GM23248 (cell line): ENCODE data around the gene IDH3A. TPM values are rescaled to one million over a fixed set of nuclear protein-coding genes. Genes with fewer than 3 reads are reported as not detected.

Experiments
- DNase-seq: peaks from one replicate; pipeline ENCODE4 v3.0.0-alpha.2; 2015
- H2AFZ ChIP-seq: fragments of 200-600 bp; sonication (generic); 2 replicates; pipeline ENCODE4 v1.6.1; 2016; ENCODE audit warnings: antibody characterized with exemption
- H3F3A ChIP-seq: fragments of 200-600 bp; sonication (generic); 2 replicates; pipeline ENCODE4 v1.6.1; 2016; ENCODE audit warnings: mild to moderate bottlenecking, antibody characterized with exemption, mixed run types; ENCODE audit not compliant: insufficient read depth
- H3K27ac ChIP-seq: fragments of 200-600 bp; sonication (generic); 2 replicates; pipeline ENCODE4 v1.5.1; 2016; ENCODE audit warnings: mild to moderate bottlenecking
- H3K27me3 ChIP-seq: fragments of 200-600 bp; sonication (generic); replicated peaks from 2 replicates; pipeline ENCODE4 v1.6.1; 2016; ENCODE audit warnings: mild to moderate bottlenecking; ENCODE audit not compliant: insufficient read depth
- H3K36me3 ChIP-seq: fragments of 200-600 bp; sonication (generic); 2 replicates; pipeline ENCODE4 v1.6.1; 2016; ENCODE audit warnings: low read depth, mild to moderate bottlenecking
- H3K4me1 ChIP-seq: fragments of 200-600 bp; sonication (generic); 2 replicates; pipeline ENCODE4 v1.6.1; 2016; ENCODE audit warnings: mild to moderate bottlenecking; ENCODE audit not compliant: insufficient read depth
- H3K4me2 ChIP-seq: fragments of 200-600 bp; sonication (generic); one replicate; pipeline ENCODE4 v1.6.1; 2016; ENCODE audit warnings: mild to moderate bottlenecking; ENCODE audit not compliant: unreplicated experiment
- H3K4me3 ChIP-seq: fragments of 200-600 bp; sonication (generic); 2 replicates; pipeline ENCODE4 v1.5.1; 2016; ENCODE audit warnings: mild to moderate bottlenecking
- H3K79me2 ChIP-seq: fragments of 200-600 bp; sonication (generic); 2 replicates; pipeline ENCODE4 v1.6.1; 2016; ENCODE audit warnings: mild to moderate bottlenecking; ENCODE audit not compliant: insufficient read depth
- H3K9ac ChIP-seq: fragments of 200-600 bp; sonication (generic); 2 replicates; pipeline ENCODE4 v1.6.1; 2016; ENCODE audit warnings: mild to moderate bottlenecking
- H3K9me2 ChIP-seq: fragments of 200-600 bp; sonication (generic); 2 replicates; pipeline ENCODE4 v1.6.1; 2016; ENCODE audit warnings: mixed run types, mild to moderate bottlenecking, moderate library complexity; ENCODE audit not compliant: insufficient read depth
- H3K9me3 ChIP-seq: fragments of 200-600 bp; sonication (generic); one replicate; pipeline ENCODE4 v1.6.1; 2017; ENCODE audit warnings: low read depth
- H4K20me1 ChIP-seq: fragments of 200-600 bp; sonication (generic); 2 replicates; pipeline ENCODE4 v1.6.0; 2016; ENCODE audit not compliant: insufficient read depth
- EZH2 ChIP-seq: fragments of 200-600 bp; sonication (generic); IDR thresholded peaks from 2 replicates; pipeline ENCODE4 v1.6.1; 2018; ENCODE audit warnings: antibody characterized with exemption, mild to moderate bottlenecking; ENCODE audit not compliant: insufficient read depth, poor library complexity, severe bottlenecking
- EZH2phosphoT487 ChIP-seq: fragments of 200-600 bp; sonication (generic); IDR thresholded peaks from 2 replicates; pipeline ENCODE4 v1.6.1; 2018; ENCODE audit warnings: antibody characterized with exemption, moderate library complexity, mild to moderate bottlenecking, low read depth; ENCODE audit not compliant: insufficient read depth
- WGBS, 2 experiments: methylation state at CpG; one replicate each; pipeline ENCODE4 v1.1.6; 2015 to 2017; ENCODE audit warnings: low lambda C conversion rate in 2 of 2, low coverage in 1 of 2; ENCODE audit errors: missing lambda C conversion rate in 2 of 2; 5-methylcytosine and 5-hydroxymethylcytosine counted together
- in situ Hi-C: fragments of 300-500 bp; cut with MboI; formaldehyde crosslinking; loops from 2 replicates; pipeline ENCODE4 v1.15.0; 2020
- polyA plus RNA-seq: library from polyadenylated mRNA; unstranded; fragments of >200 nt; fragmentation: Nextera tagmentation; extraction: Ambion mirVana; gene quantifications from 2 replicates; pipeline ENCODE4 v1.2.1, GENCODE V29; 2016
- total RNA-seq: library from RNA; depleted of rRNA; stranded (reverse); fragments of >200 nt; shearing (Covaris generic); gene quantifications from 2 replicates; pipeline ENCODE4 v1.2.3, GENCODE V29; 2014

The IDH3A gene
- total and polyA plus RNA-seq, 2 experiments from 2014 or later, result 47.1 to 50.3 TPM

- in situ Hi-C loops, result no loop called here
- H2AFZ ChIP-seq, result no peak overlapping the region
- TF ChIP-seq EZH2phosphoT487 (no peak), EZH2 (no peak)
Observed at GRCh38 chr15:78192826-78193594, 43.8 kb downstream of the IDH3A start.

GRCh38 chr15:78193731-78194567 is 44.8 kb downstream of the IDH3A start:
- Histone ChIP-seq H3K9me2 (no peaks in the 10 kb centered on the region), H3K79me2 (no peaks in the 10 kb centered on the region), H3K4me1 (no peaks in the 10 kb centered on the region), H3K36me3 (no peaks in the 10 kb centered on the region), H3K4me2 (no peak overlapping the region), H3K9me3 (no peaks in the 10 kb centered on the region), H3K27ac (no peak overlapping the region), H3K4me3 (no peak overlapping the region), H3K9ac (no peak overlapping the region), H3K27me3 (peaks cover 14% of the 10 kb centered on the region; the same call in 1 of the 2 replicates), H4K20me1 (no peaks in the 10 kb centered on the region), H3F3A (no peaks in the 10 kb centered on the region), H2AFZ (no peak overlapping the region)
- in situ Hi-C loops, result no loop called here
- WGBS, 2 experiments, result 59 to 64% methylated on average over 10 to 15 of the region's 15 CpGs
- TF ChIP-seq EZH2 (no peak), EZH2phosphoT487 (no peak)
- DNase-seq, result no peak

More at GRCh38 chr15:78192826-78193594, 43.8 kb downstream of the IDH3A start:
- WGBS, 2 experiments, result 75 to 79% methylated on average over 9 to 10 of the region's 10 CpGs
- Histone ChIP-seq H3K4me2 (no peak overlapping the region), H3K79me2 (no peaks in the 10 kb centered on the region), H3K9me3 (no peaks in the 10 kb centered on the region), H3K9me2 (no peaks in the 10 kb centered on the region), H4K20me1 (no peaks in the 10 kb centered on the region), H3K4me1 (no peaks in the 10 kb centered on the region), H3K9ac (no peak overlapping the region), H3K27ac (no peak overlapping the region), H3K36me3 (no peaks in the 10 kb centered on the region), H3F3A (no peaks in the 10 kb centered on the region), H3K27me3 (peaks cover 14% of the 10 kb centered on the region; the same call in 1 of the 2 replicates), H3K4me3 (no peak overlapping the region)
- DNase-seq, result no peak

GRCh38 chr15:78194568-78194925 is 45.4 kb downstream of the IDH3A start:
- no peaks in the 10 kb centered on the region for H3K4me1 ChIP-seq
- 81 to 84% methylated on average over 15 of the region's 15 CpGs for WGBS, 2 experiments

GRCh38 chr15:78195735-78196201 is 46.6 kb downstream of the IDH3A start:
- no peak overlapping the region for H3K4me3 ChIP-seq
- H3K9me3 ChIP-seq, result no peaks in the 10 kb centered on the region
- 0 out of 2 replicates have a peak, but pooled peaks cover 11% of the 10 kb centered on the region for H3K27me3 ChIP-seq
- 45 to 51% methylated on average over 7 of the region's 7 CpGs for WGBS, 2 experiments
- no peaks in the 10 kb centered on the region for H3F3A ChIP-seq
- H3K9me2 ChIP-seq, result no peaks in the 10 kb centered on the region
- H3K9ac ChIP-seq, result no peak overlapping the region
- no peak overlapping the region for H3K27ac ChIP-seq
- H3K4me1 ChIP-seq, result no peaks in the 10 kb centered on the region
- H4K20me1 ChIP-seq, result no peaks in the 10 kb centered on the region
- no peak for TF ChIP-seq EZH2
- no peak for TF ChIP-seq EZH2phosphoT487
- peak; percentile 32 for DNase-seq
- in situ Hi-C loops, result no loop called here
- H2AFZ ChIP-seq, result no peak overlapping the region
- H3K4me2 ChIP-seq, result no peak overlapping the region
- H3K79me2 ChIP-seq, result no peaks in the 10 kb centered on the region
- no peaks in the 10 kb centered on the region for H3K36me3 ChIP-seq

More at GRCh38 chr15:78194568-78194925, 45.4 kb downstream of the IDH3A start:
- Histone ChIP-seq H3K36me3 (no peaks in the 10 kb centered on the region), H3K9me3 (no peaks in the 10 kb centered on the region), H4K20me1 (no peaks in the 10 kb centered on the region), H3K27ac (no peak overlapping the region), H3K27me3 (peaks cover 14% of the 10 kb centered on the region; the same call in 1 of the 2 replicates), H3F3A (no peaks in the 10 kb centered on the region), H3K4me3 (no peak overlapping the region), H3K79me2 (no peaks in the 10 kb centered on the region), H3K4me2 (no peak overlapping the region), H3K9me2 (no peaks in the 10 kb centered on the region), H3K9ac (no peak overlapping the region), H2AFZ (no peak overlapping the region)
- DNase-seq, result no peak
- TF ChIP-seq EZH2 (no peak), EZH2phosphoT487 (no peak)
- in situ Hi-C loops, result no loop called here
